GM23338 (cell line): ENCODE data around the gene NEK7. TPM values are rescaled to one million over a fixed set of nuclear protein-coding genes. Genes with fewer than 3 reads are reported as not detected.

ENCODE experiments used
- ATAC-seq: fragments of 200-7000 bp; cut with Tn5 transposase; 3 replicates; pipeline ENCODE4 v1.9.1; 2020
- DNase-seq: peaks from one replicate; pipeline ENCODE4 v3.0.0-alpha.2; 2015; ENCODE audit warnings: low spot score
- H2AFZ ChIP-seq: fragments of 200-600 bp; sonication (generic); 2 replicates; pipeline ENCODE4 v1.8.0; 2016; ENCODE audit warnings: antibody characterized with exemption, mild to moderate bottlenecking, moderate library complexity
- H3F3A ChIP-seq: fragments of 200-600 bp; sonication (generic); replicated peaks from 2 replicates; pipeline ENCODE4 v1.8.0; 2017; ENCODE audit warnings: antibody characterized with exemption, mixed run types, low read depth
- H3K27ac ChIP-seq: fragments of 200-600 bp; sonication (generic); 2 replicates; pipeline ENCODE4 v1.6.1; 2016; ENCODE audit warnings: low read depth
- H3K27me3 ChIP-seq: fragments of 200-600 bp; sonication (generic); 2 replicates; pipeline ENCODE4 v1.8.0; 2016; ENCODE audit warnings: mild to moderate bottlenecking, mixed run types, moderate library complexity; ENCODE audit not compliant: insufficient read depth
- H3K36me3 ChIP-seq: fragments of 200-600 bp; sonication (generic); 2 replicates; pipeline ENCODE4 v1.8.0; 2016; ENCODE audit warnings: mild to moderate bottlenecking; ENCODE audit not compliant: insufficient read depth
- H3K4me1 ChIP-seq: fragments of 200-600 bp; sonication (generic); 2 replicates; pipeline ENCODE4 v1.8.0; 2016; ENCODE audit warnings: mild to moderate bottlenecking, moderate library complexity; ENCODE audit not compliant: insufficient read depth
- H3K4me2 ChIP-seq: fragments of 200-600 bp; sonication (generic); 2 replicates; pipeline ENCODE4 v1.7.1; 2017; ENCODE audit warnings: mixed run types
- H3K4me3 ChIP-seq: fragments of 200-600 bp; sonication (generic); 2 replicates; pipeline ENCODE4 v1.6.1; 2016; ENCODE audit warnings: mixed run types
- H3K79me2 ChIP-seq: fragments of 200-600 bp; sonication (generic); replicated peaks from 2 replicates; pipeline ENCODE4 v1.8.0; 2017; ENCODE audit warnings: mild to moderate bottlenecking; ENCODE audit not compliant: insufficient read depth
- H3K9me2 ChIP-seq: fragments of 200-600 bp; sonication (generic); 2 replicates; pipeline ENCODE4 v1.8.0; 2017; ENCODE audit not compliant: insufficient read depth
- H4K20me1 ChIP-seq: fragments of 200-600 bp; sonication (generic); replicated peaks from 2 replicates; pipeline ENCODE4 v1.8.0; 2017; ENCODE audit warnings: mild to moderate bottlenecking; ENCODE audit not compliant: insufficient read depth
- H3K27ac Mint-ChIP-seq: 2 replicates; pipeline ENCODE4 v1.8.0; 2020; ENCODE audit warnings: inconsistent platforms, mild to moderate bottlenecking, moderate library complexity, mixed read lengths
- H3K27me3 Mint-ChIP-seq: 3 replicates; pipeline ENCODE4 v1.8.0; 2022; ENCODE audit warnings: low read depth, mild to moderate bottlenecking, moderate library complexity, mixed read lengths, inconsistent platforms; ENCODE audit not compliant: insufficient read depth, poor library complexity
- H3K36me3 Mint-ChIP-seq: 3 replicates; pipeline ENCODE4 v1.8.0; 2021; ENCODE audit warnings: low read depth, mild to moderate bottlenecking, inconsistent platforms, moderate library complexity, mixed read lengths
- H3K4me1 Mint-ChIP-seq: 3 replicates; pipeline ENCODE4 v1.8.0; 2020; ENCODE audit warnings: mild to moderate bottlenecking, inconsistent platforms, mixed read lengths
- H3K4me3 Mint-ChIP-seq: 3 replicates; pipeline ENCODE4 v1.8.0; 2021; ENCODE audit warnings: moderate library complexity, mild to moderate bottlenecking, inconsistent platforms, mixed read lengths
- H3K9me3 Mint-ChIP-seq: 3 replicates; pipeline ENCODE4 v1.8.0; 2020; ENCODE audit warnings: moderate library complexity, mild to moderate bottlenecking, inconsistent platforms, mixed read lengths
- CREB1 ChIP-seq: fragments of 250-450 bp; sonication (Bioruptor Pico); IDR thresholded peaks from 2 replicates; pipeline ENCODE4 v1.5.0; 2020; ENCODE audit warnings: low read depth, mild to moderate bottlenecking, moderate library complexity
- CTCF ChIP-seq, 2 experiments: fragments of 200-600 bp in 1 of 2; sonication (generic) in 1 of 2; conservative IDR thresholded peaks; 2 replicates each; pipeline versions ENCODE4 v1.5.1 to v1.6.1; 2016 to 2017; ENCODE audit warnings: antibody characterized with exemption in 2 of 2, low read depth in 2 of 2, mild to moderate bottlenecking in 2 of 2, moderate library complexity in 1 of 2
- ETS1 ChIP-seq: IDR thresholded peaks from 2 replicates; pipeline ENCODE4 v1.6.1; 2016; ENCODE audit warnings: antibody characterized with exemption
- EZH2 ChIP-seq: fragments of 200-600 bp; sonication (generic); IDR thresholded peaks from one replicate; pipeline ENCODE4 v1.8.0; 2017; ENCODE audit warnings: antibody characterized with exemption, mild to moderate bottlenecking, low read depth; ENCODE audit not compliant: unreplicated experiment
- EZH2phosphoT487 ChIP-seq: fragments of 200-600 bp; sonication (generic); IDR thresholded peaks from one replicate; pipeline ENCODE4 v1.8.1; 2018; ENCODE audit warnings: antibody characterized with exemption; ENCODE audit not compliant: unreplicated experiment
- JUNB ChIP-seq: IDR thresholded peaks from one replicate; pipeline ENCODE4 v1.6.1; 2016; ENCODE audit warnings: antibody characterized with exemption; ENCODE audit not compliant: unreplicated experiment
- NANOG ChIP-seq: IDR thresholded peaks from 2 replicates; pipeline ENCODE4 v1.6.1; 2016; ENCODE audit warnings: antibody characterized with exemption, borderline replicate concordance
- POLR2AphosphoS5 ChIP-seq: IDR thresholded peaks from 2 replicates; pipeline ENCODE4 v1.6.1; 2016; ENCODE audit warnings: antibody characterized with exemption, low read depth
- REST ChIP-seq: IDR thresholded peaks from one replicate; pipeline ENCODE4 v1.6.1; 2018; ENCODE audit warnings: antibody characterized with exemption; ENCODE audit not compliant: unreplicated experiment
- STAT1 ChIP-seq: IDR thresholded peaks from one replicate; pipeline ENCODE4 v1.6.1; 2016; ENCODE audit warnings: antibody characterized with exemption; ENCODE audit not compliant: unreplicated experiment
- ZNF462 ChIP-seq: fragments of 250-450 bp; sonication (Bioruptor Pico); IDR thresholded peaks from 2 replicates; pipeline ENCODE4 v1.5.0; 2020; ENCODE audit warnings: mild to moderate bottlenecking, moderate library complexity
- polyA plus RNA-seq: library from polyadenylated mRNA; unstranded; fragments of >200 nt; fragmentation: Nextera tagmentation; extraction: Ambion mirVana; gene quantifications from 2 replicates; pipeline ENCODE4 v1.2.1, GENCODE V29; 2016
- total RNA-seq: library from RNA; depleted of rRNA; stranded (reverse); fragments of >200 nt; shearing (Covaris generic); gene quantifications from 2 replicates; pipeline ENCODE4 v1.2.3, GENCODE V29; 2014

NEK7 gene
- total and polyA plus RNA-seq, 2 experiments from 2014 or later, result 4.8 to 15.3 TPM

GRCh38 chr1:198267921-198268320 lies 111.1 kb downstream of the NEK7 start (continued):
- TF ChIP-seq JUNB (no peak), EZH2phosphoT487 (no peak), STAT1 (no peak), NANOG (no peak)

GRCh38 chr1:198268784-198269645 lies 112.2 kb downstream of the NEK7 start:
- H3K4me3 ChIP-seq, result no peak overlapping the region
- H3F3A ChIP-seq, result no peaks in the 10 kb centered on the region
- no peak for ATAC-seq
- no peaks in the 10 kb centered on the region for H3K36me3 Mint-ChIP-seq
- peaks cover 6% of the 10 kb centered on the region; the same call in 2 of the 3 replicates for H3K4me1 Mint-ChIP-seq
- no peaks in the 10 kb centered on the region for H3K27me3 ChIP-seq
- H3K27ac ChIP-seq, result no peak overlapping the region
- peaks cover 2% of the 10 kb centered on the region for H3K27me3 Mint-ChIP-seq
- no peaks in the 10 kb centered on the region for H3K9me3 Mint-ChIP-seq
- no peaks in the 10 kb centered on the region for H3K9me2 ChIP-seq
- H3K27ac Mint-ChIP-seq, result no peak overlapping the region
- no peaks in the 10 kb centered on the region for H3K79me2 ChIP-seq
- no peak for DNase-seq
- no peaks in the 10 kb centered on the region; the same call in 1 of the 2 replicates for H3K4me1 ChIP-seq
- no peaks in the 10 kb centered on the region for H4K20me1 ChIP-seq
- no peak overlapping the region for H3K4me3 Mint-ChIP-seq
- no peak overlapping the region for H3K4me2 ChIP-seq
- no peak overlapping the region for H2AFZ ChIP-seq
- no peaks in the 10 kb centered on the region for H3K36me3 ChIP-seq
- TF ChIP-seq STAT1 (no peak), JUNB (no peak), EZH2phosphoT487 (no peak), POLR2AphosphoS5 (no peak), REST (no peak), ETS1 (no peak), EZH2 (no peak), CREB1 (CRISPR knock-in tag) (no peak), ZNF462 (no peak), NANOG (no peak), CTCF (conservative IDR thresholded peaks at IDR 0.05; ENCODE audit: low read depth in 2 of 2) (no peak)
